GM19193 (cell line): ENCODE data around the gene CFAP74.

Experiments used
- POLR2A ChIP-seq: IDR thresholded peaks from 4 replicates; pipeline ENCODE4 v1.6.1; 2011; ENCODE audit not compliant: insufficient read depth, insufficient read length; ENCODE audit errors: extremely low read depth

Gene CFAP74

GRCh38 chr1:1988061-1988945 lies 15.3 kb downstream of the CFAP74 start:
- no peak for TF ChIP-seq POLR2A

- no peak for TF ChIP-seq POLR2A
These were observed 16.5 kb downstream of the CFAP74 start for GRCh38 chr1:1987142-1987510.

- TF ChIP-seq POLR2A = no peak
These were observed 17.0 kb downstream of the CFAP74 start for GRCh38 chr1:1986451-1987141.

GRCh38 chr1:1985375-1986050 lies 18.1 kb downstream of the CFAP74 start:
- no peak for TF ChIP-seq POLR2A

- TF ChIP-seq POLR2A = no peak
These were observed 19.0 kb downstream of the CFAP74 start for GRCh38 chr1:1984560-1985070.

- TF ChIP-seq POLR2A = no peak
These were observed 21.0 kb downstream of the CFAP74 start for GRCh38 chr1:1982379-1983232.

GRCh38 chr1:1981142-1981500 lies 22.5 kb downstream of the CFAP74 start:
- TF ChIP-seq POLR2A = no peak

GRCh38 chr1:1980467-1981141 lies 23.0 kb downstream of the CFAP74 start:
- TF ChIP-seq POLR2A = no peak

- no peak for TF ChIP-seq POLR2A
These were observed 24.0 kb downstream of the CFAP74 start for GRCh38 chr1:1979482-1980165.

GRCh38 chr1:1978108-1978507 lies 25.5 kb downstream of the CFAP74 start:
- no peak for TF ChIP-seq POLR2A

- no peak for TF ChIP-seq POLR2A
These were observed 27.6 kb downstream of the CFAP74 start for GRCh38 chr1:1976031-1976430.

GRCh38 chr1:1975535-1975934 lies 28.1 kb downstream of the CFAP74 start:
- TF ChIP-seq POLR2A = no peak

- TF ChIP-seq POLR2A = no peak
These were observed 28.8 kb downstream of the CFAP74 start for GRCh38 chr1:1974834-1975233.
